Measurements from ENCODE around the gene CNOT6.

The CNOT6 gene

DNA sequence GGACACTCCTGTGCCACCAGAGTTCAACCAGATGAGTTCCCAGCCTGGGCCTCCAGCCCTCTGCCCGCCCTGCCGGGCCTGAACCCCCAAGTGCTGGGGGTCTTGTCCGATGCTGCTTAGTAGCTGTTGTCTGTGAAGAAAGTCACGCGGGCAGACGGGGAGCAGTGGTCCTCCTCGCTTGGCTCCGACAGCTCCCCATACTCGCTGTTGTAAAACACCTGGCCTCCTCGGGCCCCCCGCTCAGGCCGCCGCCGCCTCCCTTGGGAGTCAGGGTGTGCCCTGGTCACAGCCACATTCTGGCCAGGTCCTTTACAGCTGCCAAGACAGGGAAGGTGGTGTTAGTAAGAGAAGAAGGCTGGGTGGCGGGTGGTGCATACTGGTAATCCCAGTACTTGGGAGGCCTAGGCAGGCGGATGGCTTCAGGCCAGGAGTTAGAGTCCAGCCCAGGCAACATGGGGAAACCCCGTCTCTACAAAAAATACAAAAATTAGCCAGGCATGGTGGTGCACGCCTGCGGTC, 109.0 kb downstream of the CNOT6 start:
- FAIRE-seq = no peak

DNA sequence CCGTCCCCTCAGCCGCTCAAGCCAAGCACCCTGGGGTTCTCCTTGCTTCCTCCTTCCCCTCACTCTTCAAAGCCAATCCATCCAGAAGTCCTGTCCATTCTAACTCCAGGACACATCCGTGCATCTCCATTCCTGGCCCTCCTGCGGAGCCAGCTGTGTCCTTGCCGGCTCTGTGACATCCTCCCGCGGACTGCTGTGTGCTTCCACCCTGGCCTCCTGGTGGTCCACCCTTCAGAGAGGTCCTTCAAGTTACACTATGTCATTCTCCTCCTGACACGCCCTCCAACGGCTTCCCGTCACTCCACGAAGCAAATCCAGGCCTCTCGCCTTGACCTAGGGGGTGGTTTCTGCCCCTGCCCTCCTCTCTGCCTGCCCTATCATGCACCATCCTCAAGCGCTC, 110.1 kb downstream of the CNOT6 start:
- no peak for FAIRE-seq

DNA sequence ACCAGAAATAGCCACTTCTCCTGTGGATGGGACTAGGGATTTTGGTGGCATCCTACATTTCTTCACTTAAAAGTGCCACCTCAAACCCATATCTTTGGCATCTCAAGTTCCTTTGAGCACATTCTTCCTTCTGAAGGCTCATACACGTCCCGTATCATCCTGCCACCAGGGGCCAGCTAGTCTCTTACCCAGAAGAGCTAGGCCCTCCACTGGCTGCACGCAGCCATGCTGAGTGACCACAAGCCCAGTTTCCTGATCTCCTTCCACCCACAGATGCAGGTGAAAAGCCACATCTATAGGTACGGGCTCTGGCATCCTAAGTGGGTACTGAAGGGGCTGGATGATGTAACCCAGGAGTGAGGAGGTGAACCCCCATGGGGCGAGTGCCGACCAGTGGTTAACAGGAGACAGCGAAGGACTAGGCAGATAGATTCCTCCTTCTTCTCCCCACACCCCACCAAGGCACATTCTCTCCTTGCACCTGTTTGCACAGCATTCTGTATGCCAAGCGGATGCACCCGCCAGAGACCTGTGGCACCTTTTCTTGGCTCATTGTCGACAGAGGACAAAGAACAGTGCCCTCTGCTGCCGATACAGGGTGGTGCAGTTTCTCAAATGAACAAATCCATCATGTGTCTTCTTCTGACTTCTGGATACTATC, 111.5 kb downstream of the CNOT6 start:
- FAIRE-seq = no peak

DNA sequence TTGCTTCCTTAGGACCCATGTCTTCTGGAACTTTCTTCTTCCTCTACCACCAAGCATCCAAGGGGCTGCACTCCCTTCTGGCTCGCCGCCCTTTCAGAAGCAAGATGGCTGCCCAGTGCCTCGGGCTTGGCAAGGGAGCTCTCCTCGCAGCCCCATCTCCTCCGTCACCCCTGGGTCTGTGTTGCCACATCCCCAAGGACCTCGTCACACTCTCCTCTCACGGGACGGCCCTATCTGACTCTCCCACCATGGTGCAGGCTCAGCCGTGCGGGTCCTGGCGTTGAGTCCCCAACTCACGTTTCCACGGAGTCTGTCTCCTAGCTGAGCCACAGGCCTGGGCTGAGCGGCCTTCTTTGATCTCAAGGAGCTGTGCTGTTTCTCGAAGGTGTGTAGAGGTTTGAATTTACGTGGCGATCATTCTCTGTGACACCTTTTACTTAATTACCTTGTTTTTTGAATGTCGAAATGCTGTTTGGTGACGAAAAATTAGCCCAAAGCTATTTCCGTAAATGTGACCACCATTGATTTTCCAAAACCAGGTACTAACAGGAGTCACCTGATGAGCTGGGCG, 112.1 kb downstream of the CNOT6 start:
- no peak for FAIRE-seq

GRCh38 chr5:180607861-180608571, 113.8 kb downstream of the CNOT6 start:
- FAIRE-seq = no peak

- FAIRE-seq = no peak
Observed at GRCh38 chr5:180608572-180609310, 114.6 kb downstream of the CNOT6 start.

DNA sequence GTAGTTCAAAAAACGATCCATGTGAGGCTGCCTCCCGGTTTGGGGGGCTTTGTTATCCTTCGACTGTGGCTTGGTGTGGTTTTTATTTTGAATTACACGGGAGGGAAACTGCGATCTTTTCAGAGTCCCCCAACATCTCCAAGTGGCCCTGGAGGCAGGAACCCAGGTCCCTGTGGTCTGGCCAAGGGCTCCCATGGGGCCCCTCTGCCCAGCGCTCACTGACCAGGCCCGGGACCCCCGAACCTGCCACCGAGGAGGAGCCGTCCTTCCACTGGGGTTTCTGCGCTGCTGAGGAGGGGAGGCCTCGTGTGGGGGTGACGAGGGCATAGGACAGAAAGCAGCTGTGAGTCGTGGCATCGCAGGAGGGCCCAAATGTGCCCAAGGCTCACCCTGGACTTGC, 115.2 kb downstream of the CNOT6 start:
- FAIRE-seq = no peak

GRCh38 chr5:180609817-180610550, 115.8 kb downstream of the CNOT6 start:
- no peak for FAIRE-seq

- FAIRE-seq = no peak
Observed at GRCh38 chr5:180611140-180611850, 117.1 kb downstream of the CNOT6 start.

GRCh38 chr5:180612683-180613082, 118.5 kb downstream of the CNOT6 start:
- FAIRE-seq = no peak

DNA sequence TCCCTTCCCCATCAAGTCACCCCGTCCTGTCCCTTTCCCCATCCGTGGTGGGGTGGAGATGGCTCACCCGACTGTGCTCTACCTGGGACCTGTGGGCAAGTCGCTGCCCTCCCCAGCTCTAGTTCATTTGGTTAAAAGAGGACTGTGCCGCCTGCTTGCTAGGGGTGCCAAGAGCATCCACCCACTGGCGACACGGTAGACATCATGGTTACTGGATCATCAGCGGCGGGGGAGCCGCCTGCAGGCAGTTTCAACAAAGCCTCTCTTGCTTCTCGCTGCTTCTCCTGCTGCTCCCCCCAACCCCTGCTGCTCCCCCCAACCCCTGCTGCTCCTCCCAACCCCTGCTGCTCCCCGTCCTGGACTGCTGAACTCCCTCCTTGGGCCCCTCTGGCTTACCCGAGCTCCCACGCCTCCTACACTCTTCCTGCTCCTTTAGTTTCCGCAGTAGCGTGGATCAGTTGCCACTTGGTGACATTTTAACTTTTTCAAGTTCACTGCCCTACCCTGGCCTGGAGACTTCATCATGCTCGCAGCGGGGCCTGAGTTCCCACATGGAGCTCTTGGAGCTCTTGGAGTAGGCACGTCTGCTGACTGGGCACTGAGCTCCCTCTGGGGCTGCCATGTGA, 119.1 kb downstream of the CNOT6 start:
- no peak for FAIRE-seq

DNA sequence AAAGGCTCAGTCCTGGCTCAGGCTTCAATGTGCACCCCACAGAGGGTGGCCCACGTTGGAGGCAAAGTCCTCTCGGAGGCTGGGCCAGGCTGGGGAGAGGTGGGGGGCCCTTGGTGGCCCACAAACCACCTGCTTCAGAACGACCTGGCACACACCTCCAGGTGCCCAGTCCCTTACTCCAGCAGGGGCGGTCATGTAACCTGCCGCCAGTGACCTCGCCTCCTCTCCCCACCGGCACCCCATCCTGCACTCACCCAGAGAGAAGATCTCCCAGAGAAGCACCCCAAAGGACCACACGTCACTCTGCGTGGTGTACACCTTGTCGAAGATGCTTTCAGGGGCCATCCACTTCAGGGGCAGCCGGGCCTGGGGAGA, 119.6 kb downstream of the CNOT6 start:
- no peak for FAIRE-seq

- FAIRE-seq = no peak
Observed at GRCh38 chr5:180618487-180618828, 124.3 kb downstream of the CNOT6 start.

DNA sequence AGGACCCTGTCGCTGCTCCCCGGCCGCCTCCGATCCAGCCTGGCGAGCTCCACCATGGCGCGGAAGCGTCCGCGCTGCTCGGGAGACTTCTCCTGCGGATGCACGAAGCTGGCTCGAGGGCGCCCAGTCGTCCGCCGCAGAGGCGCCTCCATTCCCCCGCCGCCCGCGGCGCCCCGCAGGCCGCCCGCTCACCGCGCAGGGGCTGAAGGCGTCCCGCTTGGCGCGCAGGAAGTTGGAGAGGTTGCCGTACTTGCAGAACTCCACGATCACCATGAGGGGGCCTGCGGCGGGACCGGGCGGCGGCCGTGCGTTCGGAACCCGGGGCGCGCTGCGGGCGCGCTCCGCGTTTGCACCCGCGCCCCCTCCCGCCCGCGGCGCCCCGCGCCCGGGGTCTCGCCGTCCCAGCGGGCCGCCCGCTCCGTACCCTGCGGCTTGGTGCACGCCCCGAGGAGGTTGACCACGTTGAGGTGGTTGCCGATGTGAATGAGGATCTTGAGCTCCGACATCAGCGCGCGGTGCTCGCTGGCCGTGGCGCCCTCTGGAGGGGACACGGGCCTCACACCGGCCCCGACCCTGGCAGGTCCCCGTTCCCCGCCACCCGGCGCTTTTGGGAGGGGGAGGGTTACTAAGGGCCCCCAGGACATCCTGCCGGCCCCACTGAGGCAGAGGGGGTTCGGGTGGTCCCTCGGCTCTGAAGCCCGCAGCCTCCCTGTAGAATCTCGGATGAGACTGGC, 124.8 kb downstream of the CNOT6 start:
- FAIRE-seq = no peak

- FAIRE-seq = no peak
Observed at GRCh38 chr5:180619563-180619915, 125.4 kb downstream of the CNOT6 start.

DNA sequence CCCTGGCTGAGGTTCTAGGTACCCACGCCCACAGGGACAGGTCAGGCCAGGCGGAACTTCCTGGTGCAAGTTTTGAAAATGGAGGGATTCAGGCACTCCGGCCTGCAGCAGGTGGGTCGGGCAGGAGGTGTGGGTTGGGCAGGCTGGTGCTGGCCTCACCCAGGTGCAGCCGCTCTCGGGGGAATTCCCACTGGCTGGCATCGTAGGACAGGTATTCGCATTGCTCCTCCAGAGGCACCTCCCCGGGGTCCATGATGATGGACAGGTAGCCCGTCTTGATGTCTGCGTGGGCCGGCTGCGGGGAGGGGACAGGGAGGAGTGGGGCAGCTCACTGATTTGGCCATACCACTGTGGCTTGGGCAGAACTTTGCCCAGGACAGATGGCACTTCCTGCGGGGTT, 125.8 kb downstream of the CNOT6 start:
- FAIRE-seq = no peak

DNA sequence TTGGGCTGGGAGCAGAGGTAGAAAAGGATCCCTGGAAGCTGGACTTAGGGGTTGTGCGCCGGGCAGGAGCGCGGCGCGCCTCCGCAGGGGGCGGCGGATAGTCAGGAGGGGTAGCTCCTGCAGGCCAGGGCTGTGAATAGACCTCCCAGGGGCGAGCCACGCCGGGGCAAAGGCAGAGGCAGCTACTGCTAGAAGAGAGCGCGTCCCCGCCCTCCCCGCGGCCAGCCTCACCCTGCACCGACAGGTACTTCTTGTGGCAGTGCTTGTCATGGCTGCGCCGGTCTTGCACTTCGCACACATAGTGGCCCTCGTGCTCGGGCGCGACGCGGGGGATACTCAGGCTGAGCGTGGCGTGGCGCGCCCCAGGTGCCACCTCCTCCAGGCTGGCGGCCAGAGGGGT, 127.1 kb downstream of the CNOT6 start:
- FAIRE-seq = no peak

DNA sequence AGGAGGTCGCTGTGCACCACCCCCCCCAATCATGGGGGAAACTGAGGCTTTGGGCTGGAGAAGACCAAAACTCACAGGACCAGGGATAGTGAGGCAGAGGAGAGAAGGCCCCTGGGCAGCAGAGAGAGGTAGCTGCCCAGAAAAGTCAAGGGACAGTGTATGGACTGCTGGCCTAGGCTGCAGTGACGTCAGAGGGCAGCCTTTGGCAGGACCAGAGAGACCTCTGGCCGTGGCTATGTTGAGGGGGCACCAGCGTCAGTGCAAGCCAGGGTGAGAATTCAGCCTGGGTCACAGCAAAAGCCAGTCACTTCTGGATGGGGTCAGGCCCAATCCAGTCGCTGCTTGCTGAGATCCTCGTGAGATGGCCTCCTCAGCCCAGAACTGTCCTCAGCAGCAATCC, 128.7 kb downstream of the CNOT6 start:
- FAIRE-seq = no peak

- no peak for FAIRE-seq
Observed at GRCh38 chr5:180623411-180623834, 129.2 kb downstream of the CNOT6 start.

DNA sequence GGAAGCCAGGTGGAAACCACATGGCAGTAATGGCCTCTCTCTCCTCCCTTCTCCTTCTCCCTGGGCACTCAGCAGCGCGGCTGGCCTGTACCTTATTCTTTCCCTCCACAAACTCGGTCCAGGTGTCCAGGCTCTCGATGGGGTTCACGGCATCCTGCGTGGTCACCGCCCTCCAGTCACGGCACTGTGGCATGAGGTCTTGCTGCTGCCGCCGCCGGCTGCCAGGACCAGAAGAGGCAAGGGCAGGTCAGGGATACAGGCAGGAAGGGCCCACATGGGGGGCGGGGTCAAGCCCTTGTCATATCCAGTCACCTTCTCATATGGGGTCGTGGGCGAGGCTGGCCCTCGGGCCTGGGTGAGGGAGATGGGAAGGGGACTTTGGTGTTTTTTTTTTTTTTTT, 129.7 kb downstream of the CNOT6 start:
- no peak for FAIRE-seq

DNA sequence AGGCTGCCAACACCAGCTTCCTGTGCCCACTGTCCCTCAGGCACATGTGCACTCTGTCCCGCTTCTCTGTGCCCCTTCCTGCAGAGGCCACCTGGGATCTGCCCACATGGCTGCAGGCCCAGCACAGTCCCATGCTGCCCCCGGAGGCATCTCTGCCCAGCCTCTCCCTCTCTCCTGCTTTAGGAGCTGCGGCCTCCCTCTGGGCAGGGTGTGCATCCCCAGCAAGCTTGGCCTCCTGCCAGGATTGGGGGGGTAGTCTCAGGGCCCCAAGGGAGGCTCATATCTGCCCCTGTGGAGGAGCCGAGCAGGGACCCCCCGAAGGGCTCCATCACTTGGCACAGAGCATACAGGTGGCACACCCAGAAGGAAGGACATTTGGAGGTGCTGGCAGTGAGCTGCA, 130.4 kb downstream of the CNOT6 start:
- FAIRE-seq = no peak
